NCI-H69 (cell line): ENCODE data around the gene TASOR2.

Experiments used
- DNase-seq: peaks from one replicate; lab custom pipeline; 2025; lab: John Stamatoyannopoulos, UW

TASOR2 gene

DNA sequence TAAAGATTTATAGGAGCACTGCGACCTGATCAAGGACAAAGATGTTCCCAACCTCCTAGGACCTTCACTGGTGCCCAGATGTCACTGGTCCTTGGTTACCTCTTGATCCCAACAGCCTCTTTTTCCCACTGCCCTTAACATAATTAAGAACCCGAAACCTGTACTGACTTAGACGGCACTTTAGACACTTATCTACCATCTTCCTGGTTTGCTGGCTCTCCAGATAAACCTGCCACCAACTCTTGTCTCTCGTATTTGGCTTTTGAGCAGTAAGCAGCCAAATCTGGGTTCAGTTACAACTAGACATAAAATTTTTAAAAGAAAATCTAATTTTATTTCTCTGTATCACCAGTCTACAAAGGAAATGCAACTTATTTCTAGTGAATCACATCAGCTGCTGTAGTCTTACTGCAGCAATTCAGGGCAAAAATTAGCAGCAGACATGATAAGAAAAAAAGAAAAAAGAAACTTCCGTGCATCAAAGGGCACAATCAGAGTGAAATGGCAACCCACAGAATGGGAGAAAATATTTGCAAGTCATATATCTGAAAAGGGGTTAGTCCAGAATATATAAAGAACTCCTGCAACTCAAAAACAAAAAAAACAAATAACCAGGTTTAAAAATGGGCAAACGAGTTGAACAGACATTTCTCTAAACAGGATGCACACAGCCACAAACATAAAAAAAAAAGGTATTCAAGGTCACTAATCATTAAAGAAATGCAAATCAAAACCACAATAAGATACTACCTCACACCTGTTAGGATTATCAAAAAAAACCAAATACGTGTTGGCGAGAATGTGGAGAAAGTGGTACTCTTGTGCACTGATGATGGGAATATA is 27.7 kb upstream of the TASOR2 start:
- no peak for DNase-seq

DNA sequence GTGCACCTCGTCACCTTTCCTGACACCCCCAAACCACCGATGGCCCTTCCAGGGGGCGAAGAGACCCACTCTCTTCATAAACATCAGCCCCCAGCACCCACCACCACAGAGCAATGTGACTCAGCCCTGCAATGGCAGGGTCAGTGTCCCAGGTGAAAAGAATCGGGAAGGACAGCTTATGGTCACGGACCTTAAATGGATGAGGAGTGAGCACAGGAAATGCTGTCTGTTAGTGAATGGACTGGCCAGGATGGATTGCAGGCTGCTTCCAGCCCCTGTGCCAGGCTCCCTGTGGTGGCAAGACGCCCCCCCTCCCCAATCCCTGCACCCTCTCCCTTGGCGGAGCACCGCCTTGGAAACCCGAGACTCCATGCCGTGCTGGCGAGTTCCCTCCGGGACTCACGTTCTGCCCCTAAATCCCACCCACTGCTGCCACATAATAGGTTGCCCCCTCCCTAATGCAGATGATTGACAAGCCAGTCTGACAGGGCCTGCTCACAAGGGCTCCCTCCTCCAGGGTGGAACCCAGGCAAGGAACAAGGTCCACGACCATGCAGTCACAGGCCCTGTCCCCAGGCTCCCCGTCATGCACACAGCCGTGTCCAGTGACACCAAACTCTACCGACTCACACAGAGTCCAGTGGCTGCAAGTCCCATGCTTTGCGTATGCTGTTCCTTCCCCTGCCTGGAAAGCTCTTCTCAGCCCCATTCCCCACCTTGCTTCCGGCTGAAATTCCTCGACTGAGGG is 25.6 kb upstream of the TASOR2 start:
- DNase-seq: no peak

DNA sequence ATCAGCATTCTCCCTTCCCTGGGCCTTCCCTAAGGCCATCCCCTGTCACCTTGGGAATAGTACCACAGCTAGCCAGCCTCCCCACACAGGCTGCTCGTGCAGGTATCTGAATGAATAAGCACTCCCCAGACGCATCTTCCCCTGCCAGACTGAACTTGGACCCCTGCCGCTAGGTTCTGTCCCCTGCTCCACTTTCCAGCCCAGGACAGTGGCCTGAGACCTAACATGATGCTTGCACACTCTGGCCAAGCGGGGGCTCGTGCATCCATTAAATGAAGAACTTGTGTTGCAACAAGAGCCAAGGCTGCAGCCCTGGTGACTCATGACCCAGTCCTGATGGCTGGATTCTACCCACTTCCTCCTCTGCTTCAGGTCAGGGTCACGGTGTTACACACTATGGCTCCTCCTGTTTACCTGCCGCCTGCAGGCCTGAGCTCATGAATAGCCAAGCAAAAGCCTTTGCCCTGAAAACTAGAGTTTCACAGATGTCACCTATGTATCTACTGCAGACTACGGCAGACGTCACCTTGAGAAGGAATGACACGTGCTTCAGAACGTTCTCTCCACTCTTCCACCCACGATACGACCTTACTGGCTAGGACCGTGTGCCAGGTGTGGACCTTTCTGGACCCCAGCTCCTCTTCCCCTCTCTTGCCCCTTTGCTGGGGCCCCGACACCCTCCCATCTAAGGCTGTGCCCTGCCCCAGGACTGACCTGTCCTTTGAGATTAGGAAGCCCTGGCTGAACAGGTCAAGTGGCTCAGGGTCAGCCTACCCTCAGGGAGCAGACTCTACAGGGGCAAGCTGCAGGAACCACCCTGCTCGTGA is 24.7 kb upstream of the TASOR2 start:
- DNase-seq: no peak

GRCh38 chr10:5661043-5661442 is 23.6 kb upstream of the TASOR2 start:
- DNase-seq: no peak

DNA sequence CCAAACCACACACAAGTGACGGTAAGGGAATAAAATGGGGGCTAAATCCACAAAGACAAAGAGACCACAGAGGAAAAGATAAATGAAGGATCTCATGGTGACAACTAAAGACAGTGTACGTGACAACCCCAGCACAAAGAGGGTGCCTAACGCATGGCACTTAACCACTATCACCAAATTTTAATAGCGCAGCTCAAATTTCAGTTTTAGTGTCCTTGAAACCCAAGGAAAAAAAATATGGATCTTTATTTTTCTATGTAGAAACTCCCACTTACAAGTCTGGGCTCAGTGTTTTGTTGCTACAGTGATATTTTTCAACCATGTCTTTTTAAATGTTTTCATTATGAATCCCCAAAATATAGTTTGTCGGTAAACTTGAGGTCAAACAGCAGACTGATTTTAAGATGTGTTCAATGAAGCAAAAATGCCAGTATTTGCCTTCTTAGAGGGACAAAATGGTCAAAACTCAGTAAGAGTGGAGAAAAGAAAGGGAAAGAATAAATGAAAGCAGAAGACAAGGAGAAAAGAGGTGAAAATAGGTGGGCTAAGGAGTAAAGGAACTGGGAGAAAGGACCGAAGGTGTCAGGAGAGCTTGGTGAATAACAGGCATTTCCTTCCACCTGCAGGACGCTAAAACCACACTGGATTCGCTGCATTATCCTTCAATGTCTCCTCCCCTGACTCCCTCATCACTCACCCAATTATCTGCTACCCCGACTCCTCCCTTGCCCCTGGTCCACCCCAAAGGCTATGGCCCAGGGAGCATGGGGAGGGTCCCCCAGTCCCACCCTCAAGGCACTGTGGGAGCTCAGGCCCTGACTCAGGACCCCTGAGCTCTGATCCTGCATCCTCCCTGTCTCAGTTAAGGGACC is 21.7 kb upstream of the TASOR2 start:
- DNase-seq: no peak

- peak; percentile 29 for DNase-seq
Observed at GRCh38 chr10:5663692-5664427, 20.8 kb upstream of the TASOR2 start.

DNA sequence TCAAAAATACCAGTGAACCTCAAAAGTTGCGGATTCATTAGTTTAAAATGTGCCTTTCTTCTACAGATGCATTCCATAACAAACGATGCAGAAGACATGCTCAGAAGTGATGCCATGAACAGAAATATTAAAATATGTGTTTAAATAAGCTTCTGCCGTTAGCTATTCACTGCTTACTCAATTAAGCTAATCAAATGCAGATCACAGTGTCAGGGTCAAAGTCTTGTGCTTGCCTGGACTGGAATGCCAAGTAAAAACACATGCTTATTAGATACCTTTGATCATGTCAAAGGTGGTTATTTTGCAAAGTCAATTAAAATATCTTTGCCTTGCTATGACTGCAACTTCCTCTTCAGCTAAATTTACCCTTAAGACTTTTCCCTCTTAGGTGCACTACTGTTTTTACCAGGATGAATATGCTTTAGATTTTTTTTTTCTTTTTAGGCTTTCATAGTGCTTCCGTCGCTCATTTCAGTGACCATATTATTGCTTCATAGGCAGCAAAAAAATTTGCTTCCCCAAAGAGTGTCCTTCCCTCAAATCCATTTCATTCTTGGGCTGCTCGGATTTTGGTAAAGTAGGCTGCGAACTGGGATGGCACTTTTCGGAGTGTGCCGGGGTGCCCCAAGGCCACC is 19.1 kb upstream of the TASOR2 start:
- DNase-seq: no peak

- peak; percentile 59 for DNase-seq
Observed at GRCh38 chr10:5666008-5666840, 18.4 kb upstream of the TASOR2 start, which contains the start of gene ASB13. ASB13 (minus strand) TSS chr10:5666595; CDS start chr10:5666551, 44 bp downstream.

DNA sequence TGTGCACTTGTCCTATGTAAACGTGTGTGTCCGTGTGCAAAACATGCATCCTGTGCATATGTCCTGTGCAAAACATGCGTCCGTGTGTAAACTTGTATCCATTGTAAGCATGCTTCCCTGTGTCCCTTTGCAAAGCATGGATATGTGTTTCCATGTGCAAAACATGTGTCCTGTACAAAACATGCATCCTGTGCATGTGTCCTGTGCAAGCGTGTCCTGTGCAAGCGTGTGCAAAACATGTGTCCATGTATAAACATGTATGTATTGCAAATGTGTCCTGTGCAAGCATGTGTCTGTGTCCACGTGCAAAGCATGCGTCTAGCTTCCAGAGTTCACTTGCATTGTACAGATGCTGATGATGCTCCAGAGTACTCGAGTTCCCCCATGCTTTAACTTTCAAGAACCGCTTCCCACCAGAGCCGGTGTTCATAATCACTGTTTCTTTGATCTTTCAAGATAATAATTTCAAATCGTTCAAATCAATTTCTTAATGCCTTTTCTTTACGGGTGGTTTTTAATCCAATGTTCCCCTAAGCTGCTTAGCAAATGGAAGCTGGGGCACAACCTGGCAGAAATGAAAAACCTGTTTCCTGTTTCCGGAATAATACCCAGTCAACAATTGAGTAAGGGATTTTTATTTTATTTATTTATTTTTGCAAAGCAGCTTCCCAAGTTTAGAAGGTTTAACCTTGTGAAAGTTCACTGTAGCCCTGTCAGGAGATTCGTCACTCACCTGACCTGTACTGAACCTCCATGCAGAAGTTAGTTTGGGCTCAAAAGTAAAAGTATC is 17.6 kb upstream of the TASOR2 start:
- DNase-seq: no peak

- DNase-seq: peak; percentile 24
Observed at GRCh38 chr10:5668429-5668828, 16.2 kb upstream of the TASOR2 start.

DNA sequence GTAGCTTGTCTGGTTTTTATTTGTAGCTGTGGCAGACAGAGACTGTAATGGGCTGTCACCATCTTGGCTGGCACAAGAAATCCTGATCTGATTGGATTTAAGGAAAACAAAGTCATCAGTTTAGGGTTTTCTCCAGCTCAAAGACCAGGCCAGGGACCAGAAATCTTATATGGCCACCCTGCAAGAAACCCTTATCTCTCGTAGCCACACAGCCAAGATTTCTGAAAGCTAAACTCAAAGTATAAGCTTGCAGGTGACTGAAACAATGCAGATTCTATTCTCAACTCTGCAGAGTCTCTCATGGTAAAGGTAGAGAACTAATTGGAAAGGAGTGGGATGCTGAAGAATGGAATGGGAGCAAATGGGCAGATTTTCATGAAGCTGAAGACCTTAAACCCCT is 15.0 kb upstream of the TASOR2 start:
- DNase-seq: no peak

DNA sequence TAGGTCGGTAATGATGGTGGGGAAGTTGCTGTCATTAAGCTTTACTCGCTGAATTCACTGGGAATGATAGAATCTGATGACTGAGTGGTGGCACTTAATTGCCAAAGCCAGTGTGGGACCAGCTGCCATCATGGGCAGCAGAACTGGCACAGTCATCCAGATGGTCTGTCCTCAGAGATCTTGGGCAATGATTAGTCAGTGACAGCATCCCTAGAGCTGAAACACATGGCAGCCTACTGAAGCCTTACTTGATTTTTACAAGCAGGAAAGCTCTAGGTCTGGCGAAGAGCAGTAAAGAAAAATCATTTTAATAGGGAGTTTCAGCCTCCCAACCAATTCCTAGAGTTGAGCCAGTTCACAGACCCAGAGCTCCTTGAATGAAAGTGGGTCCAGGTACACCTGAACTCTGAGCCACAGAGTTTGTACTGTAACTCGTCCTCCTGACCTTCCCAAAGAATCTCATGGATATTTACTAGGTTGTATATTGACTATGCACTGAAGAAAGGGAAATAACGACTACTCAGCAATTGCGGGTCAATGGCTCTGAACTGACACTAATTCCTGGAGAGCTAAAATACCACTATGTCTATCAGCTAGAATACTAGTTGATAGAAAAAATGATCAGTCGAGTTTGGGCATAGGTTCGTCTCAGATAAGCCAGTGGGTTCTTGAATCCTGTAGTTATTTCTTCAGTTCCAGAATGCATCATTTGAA is 13.8 kb upstream of the TASOR2 start:
- no peak for DNase-seq

- no peak for DNase-seq
Observed at GRCh38 chr10:5678397-5679036, 6.1 kb upstream of the TASOR2 start.

GRCh38 chr10:5679037-5679435 is 5.6 kb upstream of the TASOR2 start:
- no peak for DNase-seq

GRCh38 chr10:5679606-5680005 is 5.0 kb upstream of the TASOR2 start:
- no peak for DNase-seq

DNA sequence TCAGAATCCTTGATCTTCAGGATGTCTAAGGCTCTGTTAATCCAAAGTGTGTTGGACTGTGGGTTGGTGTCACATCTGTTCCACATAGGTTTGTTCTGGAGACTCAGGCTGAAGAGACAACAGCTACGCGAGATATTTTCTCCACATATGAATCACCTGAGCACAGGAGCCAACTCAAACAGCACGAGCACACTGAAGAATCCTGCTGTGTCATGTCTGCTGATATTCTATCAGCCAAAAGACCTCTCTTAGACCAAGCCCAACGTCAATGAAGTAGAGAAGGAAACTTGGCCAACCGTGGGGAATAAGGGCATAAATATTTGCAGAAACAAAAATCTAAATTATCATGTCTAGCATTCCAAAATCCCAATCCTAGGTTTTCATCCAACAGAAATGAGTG is 2.7 kb upstream of the TASOR2 start:
- DNase-seq: no peak

GRCh38 chr10:5683065-5683464 is 1.6 kb upstream of the TASOR2 start:
- DNase-seq: no peak
